KOPT-K1 (cell line): ENCODE data around the gene KRTAP21-2.
"Not testable (repeated sequence)": the region's sequence is repeated elsewhere in the genome, so short reads cannot be mapped to it uniquely, and the experiment has no call there.

Source experiments
- H3K27ac ChIP-seq: fragments of 200-600 bp; sonication (generic); 2 replicates; pipeline ENCODE4 v1.5.1; 2016; ENCODE audit warnings: antibody characterized with exemption, mild to moderate bottlenecking, low read depth, low read length; ENCODE audit not compliant: poor library complexity, severe bottlenecking
- H3K36me3 ChIP-seq: fragments of 200-600 bp; sonication (generic); 2 replicates; pipeline ENCODE4 v1.5.1; 2017; ENCODE audit warnings: antibody characterized with exemption, mild to moderate bottlenecking, low read length, moderate library complexity; ENCODE audit not compliant: insufficient read depth
- H3K9me3 ChIP-seq: fragments of 200-600 bp; sonication (generic); 2 replicates; pipeline ENCODE4 v1.5.1; 2017; ENCODE audit warnings: antibody characterized with exemption, low read length, mild to moderate bottlenecking; ENCODE audit not compliant: insufficient read depth, poor library complexity, severe bottlenecking

Gene KRTAP21-2

DNA sequence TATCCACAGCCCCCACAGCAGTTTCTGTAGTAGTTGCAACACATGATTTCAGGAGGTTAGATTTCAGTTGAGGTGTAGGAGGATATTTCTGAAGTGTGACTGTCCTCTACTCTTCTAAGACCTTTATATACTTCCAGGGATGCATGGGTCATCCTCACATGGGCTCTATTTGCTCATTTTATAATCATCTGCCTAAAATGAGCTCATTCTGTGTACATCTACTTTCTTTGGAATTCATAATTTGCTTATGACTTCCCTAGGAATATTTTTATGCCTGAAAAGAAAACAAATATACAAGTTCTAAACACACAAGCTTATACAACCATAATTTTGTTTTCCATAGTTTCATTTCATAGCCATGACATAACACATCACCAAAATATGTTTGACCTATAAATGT is at the start of gene KRTAP21-2:
Gene KRTAP21-2, minus strand, starts transcription at position 101 of the 400 bp plus-strand sequence. Its CDS starts 57 bp downstream, at position 44.
- no peak within 1 kb of the TSS for H3K27ac ChIP-seq
- no peaks in the 10 kb centered on the region for H3K36me3 ChIP-seq
- H3K9me3 ChIP-seq = peaks cover under 1% of the 10 kb centered on the region

DNA sequence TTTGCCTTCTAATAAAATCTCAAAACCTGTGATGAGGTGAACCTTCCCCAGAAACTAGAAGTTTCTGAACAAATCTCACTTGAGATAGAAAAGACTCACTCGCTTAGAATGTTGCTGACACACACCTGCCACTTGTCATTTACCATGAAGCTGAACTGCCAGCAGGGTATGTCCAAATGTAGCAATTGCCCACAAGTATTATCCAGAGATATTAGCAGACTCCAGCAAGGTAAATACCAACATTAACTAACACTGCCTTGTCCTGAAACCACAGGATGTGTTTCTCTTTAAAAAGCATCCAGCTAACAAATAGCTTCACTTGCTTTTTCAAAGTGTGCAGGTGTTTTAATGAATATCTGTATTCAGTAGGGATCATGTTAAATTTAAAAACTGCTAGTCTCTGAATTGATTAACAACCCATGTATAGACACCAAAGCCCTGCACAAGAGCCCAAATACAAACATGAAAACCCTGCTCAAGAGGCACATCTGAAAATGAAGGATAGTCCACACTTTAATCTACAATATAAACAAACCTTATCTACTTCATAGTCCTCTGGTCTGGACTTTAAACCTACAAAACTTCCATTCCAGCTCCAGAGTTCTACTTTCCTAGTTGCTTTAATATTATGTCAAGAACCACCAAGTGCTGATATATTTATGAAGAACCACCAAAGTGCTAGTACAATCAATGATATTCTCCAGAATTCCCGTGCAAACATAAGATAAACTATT is 46.7 kb upstream of the KRTAP21-2 start:
- H3K36me3 ChIP-seq = no peaks in the 10 kb centered on the region
- H3K27ac ChIP-seq = no peak overlapping the region
- no peaks in the 10 kb centered on the region for H3K9me3 ChIP-seq

DNA sequence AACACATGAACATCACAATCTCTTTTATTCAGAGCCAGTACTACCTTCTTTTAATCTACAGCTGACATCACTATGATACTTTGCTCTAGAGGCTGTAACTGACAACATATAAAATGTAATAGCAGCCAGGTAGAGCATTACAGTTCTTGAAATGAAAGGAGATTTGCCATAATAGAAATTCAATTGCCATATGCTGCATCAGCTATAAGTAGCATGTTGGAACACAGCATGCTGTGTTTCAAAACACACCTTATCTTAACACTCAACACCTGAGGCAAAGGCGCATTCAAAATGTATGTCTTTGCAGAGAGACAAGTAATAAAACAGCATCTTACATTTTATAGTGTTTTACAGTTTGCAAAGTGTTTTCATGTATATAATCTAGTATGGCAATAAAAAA is 32.2 kb upstream of the KRTAP21-2 start:
- Histone ChIP-seq H3K9me3 (no peaks in the 10 kb centered on the region), H3K36me3 (no peaks in the 10 kb centered on the region), H3K27ac (no peak overlapping the region)

DNA sequence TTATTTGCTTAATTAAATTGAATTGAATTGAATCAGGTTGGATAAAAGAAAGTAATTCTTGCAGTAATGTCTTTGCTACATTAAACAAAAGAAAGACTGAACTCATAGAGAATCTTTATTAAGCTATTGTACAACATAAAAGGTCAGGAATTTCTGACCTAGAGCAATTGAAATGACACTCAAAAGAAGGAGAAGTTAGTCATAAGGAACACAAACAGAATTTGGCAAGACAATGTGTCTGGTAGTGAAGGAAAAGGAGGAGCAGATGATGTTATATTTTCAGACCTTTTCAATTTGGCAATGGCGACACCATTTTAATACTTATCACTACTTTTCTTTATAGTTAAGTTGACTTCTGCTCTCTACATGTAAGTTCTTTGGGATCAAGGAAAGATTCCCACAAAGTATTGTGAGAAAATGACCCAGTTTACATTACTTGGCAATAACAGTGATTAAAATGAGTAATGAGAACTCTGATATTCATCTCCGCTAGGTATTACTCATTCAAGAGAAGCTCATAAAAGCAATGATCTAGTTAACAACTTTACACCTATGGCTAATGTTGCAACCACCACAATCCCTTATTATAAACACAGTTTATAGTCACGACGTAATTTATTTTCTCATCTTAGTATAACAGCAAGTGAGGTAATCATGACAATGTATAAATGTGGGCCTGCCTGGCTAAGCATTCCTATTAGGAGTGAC is 22.8 kb upstream of the KRTAP21-2 start:
- Histone ChIP-seq H3K36me3 (no peaks in the 10 kb centered on the region), H3K27ac (no peak overlapping the region), H3K9me3 (no peaks in the 10 kb centered on the region)

DNA sequence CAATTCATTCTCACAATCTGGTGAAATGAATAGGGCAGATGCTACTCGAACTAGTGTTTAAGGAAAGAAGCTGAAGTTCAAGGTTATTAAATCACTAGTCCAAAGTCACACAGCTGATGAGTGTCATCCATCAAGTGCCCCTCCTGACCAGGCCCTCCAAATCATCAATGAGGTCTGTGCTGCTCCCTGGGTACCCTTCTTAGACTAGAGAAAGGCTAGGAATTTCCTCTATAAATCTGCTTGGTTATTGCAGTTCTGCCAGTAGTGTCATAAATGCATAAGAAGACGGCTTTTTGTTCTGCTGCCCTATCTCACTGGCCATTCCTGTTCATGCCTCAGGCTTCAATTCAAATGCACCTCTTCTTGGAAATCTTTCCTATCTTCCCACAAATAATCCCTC is 13.7 kb upstream of the KRTAP21-2 start:
- Histone ChIP-seq H3K9me3 (no peaks in the 10 kb centered on the region), H3K36me3 (no peaks in the 10 kb centered on the region), H3K27ac (no peak overlapping the region)

DNA sequence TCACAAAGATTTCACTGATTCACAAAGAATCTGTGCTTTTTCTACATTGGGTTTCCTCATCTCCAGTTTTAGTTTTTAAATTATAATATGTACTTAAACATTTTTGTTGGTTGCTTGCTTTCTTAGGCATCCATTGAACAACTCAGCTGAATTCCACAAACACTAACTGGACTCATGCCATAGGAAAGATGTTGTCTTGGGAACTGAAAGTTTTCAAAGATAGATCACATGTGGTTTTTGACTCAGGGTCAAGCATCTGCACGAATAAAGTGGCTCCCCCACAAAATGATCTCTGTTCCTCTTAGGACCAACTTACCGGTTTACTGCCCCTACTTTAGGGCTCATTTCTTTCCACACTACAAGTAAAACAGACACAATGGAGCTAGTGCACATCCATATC is 11.2 kb upstream of the KRTAP21-2 start:
- Histone ChIP-seq H3K27ac (no peak overlapping the region), H3K9me3 (no peaks in the 10 kb centered on the region), H3K36me3 (no peaks in the 10 kb centered on the region)

DNA sequence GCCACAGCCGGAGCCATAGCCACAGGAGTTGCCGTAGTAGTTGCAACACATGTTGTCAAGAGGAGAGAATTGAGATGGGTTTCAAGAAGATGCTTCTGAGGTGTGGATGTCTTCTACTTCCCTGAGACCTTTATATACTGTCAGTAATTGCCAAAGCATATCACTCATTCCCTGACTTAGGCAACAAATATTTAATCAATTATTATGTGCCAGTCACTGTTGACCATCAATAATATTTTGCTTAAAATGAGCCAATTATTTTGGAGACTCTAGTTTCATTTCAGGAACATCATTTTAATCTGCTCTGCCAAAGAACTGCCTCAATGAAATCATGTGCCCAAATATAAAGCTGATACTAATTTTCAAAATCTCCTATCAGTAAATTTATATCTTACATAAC is 8.3 kb upstream of the KRTAP21-2 start, which contains the start of gene KRTAP21-1:
Gene KRTAP21-1, minus strand, starts transcription at position 101 of the 400 bp plus-strand sequence. Its CDS starts 50 bp downstream, at position 51.
- H3K36me3 ChIP-seq, H3K9me3 ChIP-seq, H3K27ac ChIP-seq: not testable (repeated sequence)

DNA sequence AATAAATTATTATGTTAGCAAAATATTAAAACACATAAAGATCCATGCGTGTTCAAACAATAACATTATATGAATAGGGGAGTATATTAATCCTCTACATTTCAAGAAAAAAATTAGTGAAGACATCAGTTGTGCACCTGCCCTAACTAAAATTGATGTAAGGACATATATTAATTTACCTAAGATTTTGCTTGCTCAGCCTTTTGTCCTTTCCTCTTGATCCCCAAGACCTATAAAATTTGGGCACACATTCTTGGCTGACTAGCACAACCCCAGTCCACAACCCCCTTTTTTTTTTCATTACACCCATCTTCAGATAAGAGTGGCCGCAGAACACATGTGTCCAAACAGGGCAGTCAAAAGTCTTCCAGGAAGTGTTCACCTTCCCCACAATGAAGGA is 6.6 kb downstream of the KRTAP21-2 start:
- H3K36me3 ChIP-seq = no peaks in the 10 kb centered on the region
- H3K27ac ChIP-seq = no peak overlapping the region
- peaks cover 6% of the 10 kb centered on the region for H3K9me3 ChIP-seq

DNA sequence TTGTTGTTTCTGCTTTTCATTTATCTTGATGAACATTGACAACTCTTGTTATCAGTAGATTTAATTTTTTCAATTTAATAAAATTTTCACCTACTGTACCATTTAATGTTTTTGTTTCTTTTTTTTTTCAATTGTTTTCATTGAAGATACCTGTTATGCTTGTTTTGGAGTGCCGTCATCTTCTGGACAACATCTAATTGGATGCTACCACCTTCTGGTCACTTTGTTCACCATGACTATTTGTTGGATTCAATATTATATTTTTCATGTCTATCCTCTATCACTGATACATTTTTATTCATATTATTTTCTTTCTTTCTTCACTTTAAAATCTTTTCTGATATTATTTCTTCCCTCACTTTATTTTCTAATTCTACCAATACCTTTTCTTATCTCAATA is 14.0 kb downstream of the KRTAP21-2 start:
- no peaks in the 10 kb centered on the region for H3K36me3 ChIP-seq
- no peak overlapping the region for H3K27ac ChIP-seq
- H3K9me3 ChIP-seq = no peaks in the 10 kb centered on the region

DNA sequence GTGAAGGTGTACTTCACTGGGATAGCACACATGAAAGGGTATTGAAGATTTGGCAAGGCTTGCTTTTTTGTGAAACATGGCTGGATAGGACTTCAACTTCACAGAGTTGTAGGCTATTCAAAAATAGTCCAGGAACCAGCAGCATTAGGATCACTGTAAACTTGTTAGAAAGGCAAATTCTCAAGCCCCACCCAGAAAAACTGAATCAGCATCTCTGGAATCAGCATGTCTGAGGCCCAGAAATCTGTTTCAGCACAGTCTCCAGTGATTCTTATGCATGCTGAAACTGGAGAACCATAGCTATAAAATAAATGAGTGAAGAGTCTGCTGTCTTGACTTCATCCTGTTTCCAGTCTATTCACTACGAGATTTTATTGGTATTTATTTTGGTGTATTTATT is 20.3 kb downstream of the KRTAP21-2 start:
- Histone ChIP-seq H3K27ac (no peak overlapping the region), H3K9me3 (no peaks in the 10 kb centered on the region), H3K36me3 (no peaks in the 10 kb centered on the region)

DNA sequence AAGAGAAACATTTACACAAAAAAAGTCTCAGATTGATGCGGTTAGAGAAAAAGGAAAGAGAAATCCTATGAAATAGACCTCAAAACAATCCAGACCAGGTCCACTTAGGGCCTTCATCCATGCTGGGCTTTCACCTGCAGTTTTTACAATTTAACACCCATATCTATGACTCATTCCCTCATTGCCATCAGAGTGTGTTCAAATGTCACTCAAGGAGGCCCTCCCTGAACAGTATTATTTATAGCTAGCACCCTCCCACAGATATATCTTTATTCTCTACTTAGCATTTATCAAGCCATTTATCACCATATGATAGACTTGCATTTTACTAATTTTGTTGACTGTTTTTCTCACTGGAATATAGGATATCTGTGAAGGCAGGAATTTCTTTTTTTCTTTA is 27.7 kb downstream of the KRTAP21-2 start:
- Histone ChIP-seq H3K9me3 (no peaks in the 10 kb centered on the region), H3K27ac (no peak overlapping the region), H3K36me3 (no peaks in the 10 kb centered on the region)

DNA sequence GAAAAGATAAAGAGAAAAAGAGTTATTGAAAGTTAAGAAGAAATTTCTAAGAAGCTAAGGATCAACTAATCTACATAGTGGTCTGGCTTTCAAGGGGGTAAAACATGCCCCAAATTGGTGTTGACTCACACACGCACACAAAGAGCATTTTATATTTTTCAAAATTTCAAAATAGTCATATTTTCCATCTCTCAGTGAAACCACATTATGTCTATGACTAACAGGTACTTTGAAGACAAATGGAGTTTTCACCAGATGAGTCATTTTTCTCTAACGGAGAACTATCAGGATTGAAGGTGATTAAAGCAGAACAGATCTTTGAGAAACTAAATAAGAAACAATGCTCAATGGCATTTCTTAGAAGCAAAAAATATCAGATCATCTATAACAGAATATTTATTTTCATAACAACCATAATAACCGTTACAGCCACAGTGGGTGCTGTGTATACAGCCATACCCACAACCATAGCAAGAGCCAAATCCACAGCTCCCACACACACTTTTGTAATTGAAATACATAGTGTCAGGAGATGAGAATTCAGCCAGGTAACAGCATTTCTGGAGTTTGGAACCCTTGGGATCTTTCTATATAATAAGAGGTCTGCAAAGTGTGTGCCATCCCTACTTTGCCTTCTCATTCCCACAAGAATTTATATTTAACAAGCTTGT is 28.7 kb downstream of the KRTAP21-2 start, which contains the start of gene KRTAP21-3:
Gene KRTAP21-3, minus strand, starts transcription at position 539 of the 671 bp plus-strand sequence. Its CDS starts 18 bp downstream, at position 521.
- no peaks in the 10 kb centered on the region for H3K36me3 ChIP-seq
- no peaks in the 10 kb centered on the region for H3K9me3 ChIP-seq
- no peak within 1 kb of the TSS for H3K27ac ChIP-seq

DNA sequence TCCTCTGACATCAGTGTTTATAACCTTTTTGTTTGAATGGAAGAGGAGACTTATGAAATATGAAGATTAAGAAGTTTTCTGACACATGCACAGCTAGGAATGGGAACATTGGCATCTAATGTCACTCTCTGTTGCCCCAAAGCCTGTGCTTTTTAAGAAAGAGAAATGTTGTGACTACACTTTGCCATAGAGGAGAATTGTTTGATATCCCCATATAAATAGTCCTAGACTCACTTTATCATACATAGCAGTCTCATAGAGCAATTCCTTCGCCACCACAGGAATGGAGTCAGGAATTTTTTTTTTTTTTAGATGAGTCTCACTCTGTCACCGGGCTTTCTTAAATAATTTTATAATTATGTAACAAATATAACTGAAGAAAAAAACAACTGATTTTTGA is 30.0 kb downstream of the KRTAP21-2 start:
- H3K27ac ChIP-seq = no peak overlapping the region
- no peaks in the 10 kb centered on the region for H3K9me3 ChIP-seq
- no peaks in the 10 kb centered on the region for H3K36me3 ChIP-seq

DNA sequence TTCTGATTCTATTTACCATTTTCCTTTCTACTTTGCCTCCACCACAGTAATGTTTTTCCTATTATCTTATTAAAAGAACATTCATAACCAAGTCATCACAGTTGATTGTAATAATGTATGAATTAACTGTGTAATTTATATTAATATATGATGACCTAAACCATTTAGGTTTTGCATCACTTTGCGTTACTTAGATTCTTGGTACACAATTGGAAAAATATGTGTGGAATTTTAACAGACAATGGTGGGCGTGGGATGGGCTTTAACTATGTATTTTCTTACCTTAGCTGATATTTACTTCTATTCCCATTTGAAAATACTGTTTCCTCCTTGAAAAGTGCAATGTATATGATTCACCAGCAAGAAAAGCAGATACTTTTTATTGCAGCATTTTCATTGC is 32.1 kb downstream of the KRTAP21-2 start:
- Histone ChIP-seq H3K36me3 (no peaks in the 10 kb centered on the region), H3K9me3 (no peaks in the 10 kb centered on the region), H3K27ac (no peak overlapping the region)

DNA sequence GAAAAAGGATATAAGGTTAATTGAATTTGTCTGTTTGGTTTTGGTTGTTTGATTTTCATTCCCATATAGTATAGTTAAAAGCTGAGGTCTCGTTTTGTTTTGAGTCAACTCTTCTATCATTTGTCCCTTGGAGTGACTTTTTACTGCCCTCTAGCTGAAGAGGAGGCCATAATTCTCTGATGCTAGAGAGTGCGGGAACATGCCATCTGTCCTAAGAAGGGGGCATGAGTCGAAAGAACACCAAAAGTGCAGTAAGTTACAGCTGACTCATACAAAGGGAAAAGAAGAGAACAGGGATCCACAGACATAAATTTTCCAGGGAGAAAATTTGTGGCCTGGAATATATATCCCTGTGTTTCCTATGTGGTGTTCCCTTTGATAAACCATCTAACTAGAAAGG is 32.6 kb downstream of the KRTAP21-2 start:
- Histone ChIP-seq H3K9me3 (no peaks in the 10 kb centered on the region), H3K36me3 (no peaks in the 10 kb centered on the region), H3K27ac (no peak overlapping the region)
